Stimulated activated CD8-positive, alpha-beta memory T cell treated with anti-CD3 and anti-CD28 coated beads, Interleukin-4, amount 100 ng/mL, for 24 hours (primary cell): ENCODE results near the gene MATN4.
"Not testable (repeated sequence)": the region's sequence is repeated elsewhere in the genome, so short reads cannot be mapped to it uniquely, and the experiment has no call there.

Experiments used
- DNase-seq: peaks from one replicate; pipeline ENCODE4 v3.0.0-alpha.2; 2020; ENCODE audit warnings: low read depth

The MATN4 gene, protein sequence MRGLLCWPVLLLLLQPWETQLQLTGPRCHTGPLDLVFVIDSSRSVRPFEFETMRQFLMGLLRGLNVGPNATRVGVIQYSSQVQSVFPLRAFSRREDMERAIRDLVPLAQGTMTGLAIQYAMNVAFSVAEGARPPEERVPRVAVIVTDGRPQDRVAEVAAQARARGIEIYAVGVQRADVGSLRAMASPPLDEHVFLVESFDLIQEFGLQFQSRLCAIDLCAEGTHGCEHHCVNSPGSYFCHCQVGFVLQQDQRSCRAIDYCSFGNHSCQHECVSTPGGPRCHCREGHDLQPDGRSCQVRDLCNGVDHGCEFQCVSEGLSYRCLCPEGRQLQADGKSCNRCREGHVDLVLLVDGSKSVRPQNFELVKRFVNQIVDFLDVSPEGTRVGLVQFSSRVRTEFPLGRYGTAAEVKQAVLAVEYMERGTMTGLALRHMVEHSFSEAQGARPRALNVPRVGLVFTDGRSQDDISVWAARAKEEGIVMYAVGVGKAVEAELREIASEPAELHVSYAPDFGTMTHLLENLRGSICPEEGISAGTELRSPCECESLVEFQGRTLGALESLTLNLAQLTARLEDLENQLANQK

DNA sequence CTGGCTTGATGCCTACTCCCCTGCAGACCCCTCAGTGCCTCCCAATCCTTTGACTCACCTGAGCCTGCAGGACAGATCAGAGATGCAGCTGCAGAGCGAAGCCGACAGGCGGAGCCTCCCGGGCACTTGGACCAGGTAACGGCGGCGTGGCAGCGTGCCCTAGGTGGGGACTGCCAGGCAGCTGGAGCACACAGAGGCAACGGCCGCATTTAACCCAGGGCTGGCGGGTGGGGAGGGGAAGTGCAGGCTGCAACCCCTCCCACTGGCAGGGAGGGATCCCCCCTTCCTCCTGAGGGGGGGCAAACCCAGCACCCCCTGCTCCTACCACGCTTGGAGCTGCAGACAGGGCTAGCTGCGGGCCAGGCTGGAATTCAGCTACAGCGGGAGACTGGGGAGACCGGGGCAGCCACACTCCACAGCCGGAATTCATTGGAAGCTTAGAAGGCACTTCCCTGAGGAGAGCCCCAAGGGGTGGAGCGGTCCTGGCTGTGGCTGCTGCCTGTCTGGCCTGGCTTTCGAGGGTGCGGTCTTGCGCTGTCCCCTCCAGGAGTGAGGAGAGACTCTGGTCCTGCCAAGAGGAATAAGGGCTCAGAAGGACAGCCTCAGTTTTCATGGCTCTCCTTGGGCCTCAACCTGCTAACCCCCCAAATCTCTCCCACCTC is at the start of gene MATN4:
Gene MATN4 (minus strand): TSS at position 183 of the 662 bp plus-strand sequence. CDS start 2,717 bp downstream, outside the sequence.
- DNase-seq: no peak

DNA sequence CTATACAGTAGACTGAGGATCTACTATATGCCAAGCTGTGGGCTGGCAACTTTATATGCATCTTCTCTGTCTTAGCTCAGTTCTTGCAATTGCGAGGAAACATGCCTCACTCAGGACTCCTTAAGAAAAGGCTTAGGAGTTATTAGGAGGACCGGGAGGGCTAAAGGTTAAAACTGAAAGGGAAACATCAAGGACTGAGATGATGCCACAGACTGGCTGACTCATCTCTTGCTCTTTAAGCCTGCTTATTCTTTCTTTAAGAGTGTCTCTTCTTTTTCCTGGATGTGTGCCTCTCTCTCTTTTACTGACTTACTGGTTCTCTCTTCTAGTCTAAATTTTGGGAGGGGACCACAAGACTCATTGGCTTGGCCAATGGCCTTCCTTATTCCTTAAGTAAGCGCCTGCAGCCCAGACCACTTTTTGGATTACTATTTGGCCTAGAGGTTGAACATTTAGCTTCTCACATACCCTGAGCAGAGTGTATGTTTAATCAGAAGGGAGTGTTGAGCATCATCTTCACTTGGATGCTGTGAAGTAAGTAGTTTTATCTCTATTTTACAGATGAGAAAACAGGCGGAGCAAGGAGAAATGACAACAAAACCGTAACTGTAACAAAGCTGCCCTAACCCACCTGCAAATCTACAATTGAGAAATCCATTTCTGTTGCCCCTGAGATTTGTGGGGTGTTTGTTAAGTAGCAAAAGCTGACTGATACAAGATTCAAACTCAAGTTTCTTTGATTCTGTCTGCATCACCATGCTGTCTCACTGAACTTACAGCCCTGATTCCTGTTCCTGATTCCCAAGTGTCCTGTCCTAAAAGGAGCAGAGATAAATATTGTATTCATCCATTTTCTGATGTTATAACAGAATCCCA is 47.3 kb upstream of the MATN4 start:
- no peak for DNase-seq

DNA sequence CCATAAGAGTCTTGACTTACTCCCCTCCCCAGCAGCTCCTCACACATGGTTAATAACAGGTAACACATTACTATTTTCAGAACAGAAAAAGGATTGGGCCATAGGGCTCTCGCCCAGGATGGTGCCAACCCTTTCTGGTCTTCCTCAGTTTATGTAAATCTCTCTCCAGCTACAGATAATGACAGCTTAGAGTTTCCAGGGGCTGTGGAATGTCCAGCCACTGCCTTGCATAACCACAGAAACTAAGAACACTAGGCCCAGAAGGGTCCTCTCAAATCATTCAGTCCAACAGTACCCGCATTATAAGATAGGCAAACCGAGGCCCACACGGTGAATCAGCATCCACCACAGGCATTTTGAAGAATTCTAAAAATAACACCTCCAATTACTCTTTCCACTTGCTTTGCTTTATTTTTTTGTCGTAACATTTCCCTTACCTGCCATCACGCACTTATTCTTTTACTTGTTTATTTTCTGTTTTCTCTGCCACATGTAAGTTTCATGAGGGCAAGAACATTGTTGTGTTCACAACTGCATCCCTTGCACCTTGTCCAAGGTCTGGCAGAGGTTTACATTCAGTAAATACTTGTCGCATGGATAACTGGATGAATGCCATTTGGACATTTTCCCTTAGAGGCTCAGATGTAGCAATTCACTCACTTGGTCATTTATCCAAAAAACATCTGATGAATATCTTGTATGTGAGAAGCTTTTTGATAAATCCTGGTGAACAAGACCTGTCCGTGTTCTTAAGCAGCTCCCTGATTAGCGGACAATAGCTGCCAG is 46.5 kb upstream of the MATN4 start:
- no peak for DNase-seq

DNA sequence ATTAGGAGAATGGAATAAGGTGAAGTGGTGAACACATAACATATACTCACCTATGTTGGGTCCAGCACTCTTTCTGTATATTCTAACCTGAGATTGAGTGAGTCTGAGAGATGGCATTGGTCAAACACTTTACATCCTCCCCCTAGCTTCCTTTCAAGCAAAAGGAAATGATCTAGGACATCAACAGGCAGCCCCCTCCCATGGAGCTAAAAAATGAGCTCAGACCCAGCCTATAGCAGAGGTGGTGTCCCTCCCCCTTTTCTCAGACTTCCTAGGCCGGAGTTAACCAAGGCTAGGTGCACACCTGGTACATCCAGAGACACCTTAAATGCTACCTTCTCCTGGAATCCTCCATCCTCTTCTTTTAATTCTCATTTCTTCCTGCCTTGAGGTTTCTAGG is 45.6 kb upstream of the MATN4 start:
- DNase-seq: no peak

DNA sequence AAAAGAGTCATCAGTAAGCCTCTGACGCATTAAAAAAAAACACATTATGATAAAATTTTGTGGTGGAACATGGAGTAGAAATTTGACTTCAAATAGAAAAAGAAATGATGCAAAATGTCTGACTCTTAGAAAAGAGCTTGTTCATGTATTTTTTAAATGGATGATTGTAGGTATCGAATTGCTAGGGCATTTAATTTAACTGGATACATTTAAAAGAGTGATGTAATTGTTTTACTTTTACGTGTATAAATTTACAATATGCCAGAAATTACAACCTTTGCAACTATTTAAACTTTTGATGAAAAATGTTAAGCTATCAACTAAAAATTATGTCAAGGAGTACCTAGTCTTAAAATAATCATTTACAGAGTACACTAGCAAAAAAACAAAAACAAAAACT is 44.6 kb upstream of the MATN4 start:
- DNase-seq: no peak

DNA sequence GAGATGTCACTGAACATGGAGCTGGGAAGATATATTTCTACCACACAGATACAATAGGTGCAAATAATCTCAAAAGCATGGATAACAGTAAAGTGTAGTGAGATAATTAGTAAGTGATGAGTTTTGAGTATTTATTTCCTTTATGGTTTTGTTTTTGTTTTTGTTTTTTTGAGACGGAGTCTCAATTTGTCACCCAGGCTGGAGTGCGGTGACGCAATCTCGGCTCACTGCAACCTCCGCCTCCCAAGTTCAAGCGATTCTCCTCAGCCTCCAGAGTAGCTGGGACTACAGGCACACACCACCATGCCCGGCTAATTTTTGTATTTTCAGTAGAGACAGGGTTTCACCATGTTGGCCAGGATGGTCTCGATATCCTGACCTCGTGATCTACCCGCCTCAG is 42.7 kb upstream of the MATN4 start:
- not testable (repeated sequence) for DNase-seq

DNA sequence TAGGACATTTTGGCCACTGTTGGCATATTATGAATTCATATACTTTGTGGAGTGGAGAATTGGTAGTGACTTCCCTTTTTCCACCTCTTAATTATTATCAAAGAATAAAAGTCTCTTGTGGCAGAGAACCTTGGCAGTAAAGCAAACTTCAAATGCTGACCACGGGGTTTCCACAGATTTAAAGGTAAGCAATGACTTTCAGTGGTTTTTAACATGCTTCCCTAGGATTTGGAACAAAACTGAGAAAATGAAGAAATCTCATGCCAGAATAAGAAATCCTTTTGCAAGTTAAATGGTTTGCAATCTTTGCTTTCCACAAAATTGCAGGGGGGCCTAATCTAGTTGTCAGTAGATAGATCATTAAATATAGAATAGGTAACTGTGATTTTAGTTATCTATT is 42.1 kb upstream of the MATN4 start:
- no peak for DNase-seq

DNA sequence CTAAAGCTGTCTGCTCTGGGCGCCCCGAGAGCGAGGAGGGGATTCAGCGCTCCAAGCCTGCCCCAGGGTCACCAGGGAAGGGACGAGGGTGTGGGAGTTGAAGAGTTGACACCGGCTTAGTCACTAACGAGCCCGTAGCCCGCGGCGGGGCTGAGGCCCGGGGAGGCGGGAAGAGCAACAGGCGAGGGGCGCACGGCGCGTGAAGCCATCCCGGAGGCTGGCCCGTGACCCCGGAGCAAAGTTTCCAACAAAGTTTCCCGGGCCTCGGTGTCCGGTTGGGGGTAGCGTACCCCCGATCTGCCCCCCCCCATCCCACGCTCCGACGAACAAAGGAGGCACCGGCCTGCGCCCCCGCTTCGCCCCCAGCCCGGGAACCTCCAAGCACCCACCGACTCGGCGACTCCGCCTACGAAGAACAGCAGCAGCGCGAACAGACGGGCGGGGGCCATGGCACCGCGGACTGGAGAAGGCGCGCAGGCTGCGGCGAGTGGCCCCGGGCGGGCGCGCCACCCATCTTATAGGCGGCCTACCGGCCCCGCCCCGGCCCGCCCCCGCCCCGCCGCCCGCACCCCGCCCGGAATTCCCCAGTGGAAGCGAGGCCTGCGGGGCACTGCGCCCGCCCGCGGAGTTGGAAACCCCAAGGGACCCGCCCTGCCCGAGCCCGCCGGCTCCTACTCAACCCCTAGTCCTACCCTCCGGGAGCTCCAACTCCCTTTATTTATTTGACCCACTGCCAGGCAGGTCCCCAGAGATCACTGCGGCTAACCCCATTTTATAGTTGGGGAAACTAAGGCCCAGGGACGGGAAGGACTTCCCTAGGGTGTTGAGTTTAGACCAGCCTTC is 40.1 kb upstream of the MATN4 start, which contains the start of gene SDC4:
Gene SDC4 (minus strand): TSS at position 489 of the 843 bp plus-strand sequence. CDS start 40 bp downstream, at position 449.
- DNase-seq: peak; percentile 45

DNA sequence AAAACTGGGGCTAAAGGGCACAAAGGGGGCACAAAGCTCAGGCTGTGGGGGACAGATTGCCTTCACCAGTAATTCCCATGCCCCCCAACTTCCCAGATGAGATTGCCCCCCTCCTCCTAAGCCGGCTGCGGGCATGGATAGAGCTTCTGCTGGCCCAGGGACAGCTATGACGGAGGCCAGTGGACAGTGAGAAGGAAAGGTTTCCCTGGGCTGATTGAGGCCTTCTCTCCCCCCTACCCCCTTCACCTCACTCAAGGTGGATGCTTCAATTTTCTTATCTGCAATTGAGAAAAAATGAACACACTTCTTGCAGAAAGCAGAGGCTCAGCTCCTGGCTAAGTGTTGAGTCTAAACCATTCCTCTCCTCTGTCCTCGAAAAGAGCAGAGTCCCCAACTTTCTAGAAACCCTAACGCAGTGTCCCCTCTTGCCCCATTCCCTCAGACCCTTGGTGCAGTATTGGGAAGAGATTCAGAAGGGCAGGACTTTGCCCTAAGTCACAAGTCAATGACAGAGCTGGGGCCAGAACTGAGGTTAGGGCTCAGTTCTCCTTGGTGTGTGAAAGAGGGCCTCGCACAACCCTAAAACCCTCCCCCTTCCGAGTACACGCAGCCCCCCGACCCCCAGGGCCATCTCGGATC is 39.3 kb upstream of the MATN4 start:
- no peak for DNase-seq

DNA sequence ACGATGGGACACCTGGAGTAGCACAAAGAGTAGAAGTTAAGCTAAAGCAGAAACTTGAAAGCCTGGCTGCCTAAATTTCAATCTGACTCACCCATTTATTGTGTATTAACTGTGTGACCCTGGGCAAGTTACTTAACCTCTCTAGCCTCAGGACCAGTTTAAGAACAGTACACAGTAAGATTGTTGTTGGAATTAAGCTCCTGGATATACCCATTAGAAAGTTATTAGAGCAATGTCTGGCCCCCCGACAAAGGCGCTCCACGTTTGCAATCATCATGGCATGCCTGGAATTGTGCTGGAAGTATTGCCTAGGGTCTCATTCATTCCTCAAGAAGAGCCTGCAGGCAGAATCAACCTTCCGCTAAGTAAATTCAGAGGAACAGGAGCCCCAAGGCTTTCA is 38.8 kb upstream of the MATN4 start:
- no peak for DNase-seq

DNA sequence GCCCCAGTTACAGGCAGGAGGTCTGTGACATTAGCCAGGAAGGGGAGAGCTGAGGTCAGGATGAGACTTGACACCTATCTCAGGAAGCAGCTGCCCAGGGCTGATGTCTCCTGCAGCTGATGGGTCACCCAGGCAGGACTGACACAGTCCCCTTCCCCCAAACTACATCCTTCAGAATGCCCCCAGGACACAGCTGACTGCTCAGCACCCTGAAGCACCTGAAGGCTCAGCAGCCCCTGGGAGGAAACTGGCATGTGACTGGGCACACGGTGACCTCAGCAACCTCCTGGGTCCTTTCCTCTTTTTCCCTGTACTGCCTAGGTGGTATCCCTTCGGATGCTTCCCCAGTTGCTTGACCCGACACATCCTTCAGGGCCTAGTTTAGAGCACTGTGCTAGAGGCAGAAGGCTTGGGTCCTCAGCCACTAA is 38.2 kb upstream of the MATN4 start:
- DNase-seq: no peak

DNA sequence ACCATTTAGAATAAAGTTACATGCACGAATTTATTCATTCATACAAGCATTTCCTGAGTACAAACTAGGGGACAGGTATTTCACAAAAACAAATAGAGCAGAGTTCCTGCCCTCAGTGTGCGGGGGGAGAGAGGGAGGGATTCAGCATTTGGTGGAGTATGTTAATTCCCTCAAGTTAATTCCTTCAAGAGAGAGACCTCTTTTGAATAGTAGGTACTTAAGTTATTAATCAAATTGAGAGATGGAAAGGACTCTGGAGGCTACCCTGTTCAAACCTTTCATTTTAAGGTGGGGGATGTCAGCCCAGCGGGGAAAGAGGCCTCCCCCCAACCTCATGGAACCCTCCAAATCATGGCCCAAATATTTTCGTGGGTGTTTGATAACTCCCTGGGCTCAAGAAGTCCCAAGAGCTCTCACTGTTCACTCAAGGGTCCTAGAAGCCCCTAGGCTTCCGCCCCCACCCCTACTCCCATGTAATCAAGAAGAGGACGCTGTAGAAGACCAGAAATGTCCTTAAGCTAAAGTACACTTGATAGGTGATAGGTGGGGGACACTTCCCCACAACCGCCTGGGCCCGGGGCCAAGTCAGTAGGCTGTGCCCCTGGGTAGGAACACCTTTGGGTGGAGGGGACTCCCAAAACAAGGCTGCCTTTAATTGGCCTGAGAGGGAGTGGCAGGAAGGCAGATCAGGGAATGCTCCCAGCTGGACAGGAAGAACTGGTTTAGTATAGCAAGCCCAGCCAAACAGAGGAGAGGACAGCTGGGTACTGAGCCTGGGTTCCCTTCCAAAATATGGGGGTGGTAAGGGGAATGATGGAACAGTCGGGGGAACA is 37.2 kb upstream of the MATN4 start:
- no peak for DNase-seq

DNA sequence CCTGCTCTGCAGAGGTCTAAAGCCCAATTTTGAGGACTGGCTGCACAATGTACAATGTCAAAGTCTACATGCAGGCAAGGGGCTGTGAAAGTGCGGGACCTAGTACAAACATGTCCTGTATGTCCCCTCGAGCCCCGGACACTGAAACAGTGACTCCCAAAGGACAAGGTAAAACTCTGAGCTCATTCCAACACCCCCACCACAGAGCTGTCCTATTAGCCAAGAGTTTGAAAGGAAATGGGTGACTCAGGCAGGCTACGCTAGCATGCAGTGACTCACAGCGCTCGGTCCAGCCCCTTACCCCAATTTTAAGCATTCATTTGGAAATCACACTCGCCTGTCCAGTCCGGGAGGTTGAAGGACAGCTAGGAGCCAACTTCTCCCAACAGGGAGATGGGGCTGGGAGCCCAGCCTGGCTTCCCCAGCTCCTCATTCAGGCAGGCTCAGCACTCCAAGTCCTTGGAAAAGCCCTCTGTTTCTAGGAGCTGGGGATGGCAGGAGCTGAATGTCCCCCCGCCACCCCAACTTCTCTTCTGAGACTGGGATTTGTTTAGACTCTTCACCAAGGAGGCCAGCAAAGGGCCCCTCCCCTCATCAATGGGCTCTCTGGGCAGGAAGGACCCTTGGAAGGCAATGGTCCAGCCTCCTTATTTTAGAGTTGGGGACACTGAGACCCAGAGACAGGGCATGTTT is 36.2 kb upstream of the MATN4 start:
- no peak for DNase-seq

DNA sequence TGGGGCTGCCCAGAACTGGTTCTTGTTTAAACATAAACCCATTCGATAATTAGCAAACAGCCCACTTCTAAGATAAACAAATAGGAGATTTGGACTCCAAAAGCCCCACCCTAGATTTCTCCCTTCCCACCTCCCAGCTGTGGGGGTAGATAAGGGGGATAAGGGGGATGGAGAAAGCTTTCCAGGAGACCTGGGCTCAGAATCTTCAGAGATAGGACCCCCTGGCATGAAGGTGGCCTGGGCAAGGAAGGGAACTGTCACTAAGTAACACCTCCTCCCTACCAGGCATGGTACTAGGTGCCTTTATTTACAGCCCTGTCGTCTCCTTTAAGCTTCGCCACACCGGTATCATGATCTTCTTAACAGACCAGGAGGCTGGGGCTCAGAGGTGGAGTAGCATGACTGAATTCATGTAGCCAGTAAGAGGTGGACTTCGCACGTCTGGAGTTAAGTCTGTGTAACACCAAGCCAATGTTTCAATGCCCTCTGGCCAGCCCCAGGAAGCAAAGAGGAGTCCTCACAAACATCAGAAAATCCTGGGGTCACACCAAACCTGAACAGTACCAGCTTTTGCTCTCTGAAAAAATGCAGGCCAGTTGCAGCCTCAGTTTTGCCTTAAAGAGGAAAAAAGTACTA is 35.6 kb upstream of the MATN4 start:
- DNase-seq: no peak

DNA sequence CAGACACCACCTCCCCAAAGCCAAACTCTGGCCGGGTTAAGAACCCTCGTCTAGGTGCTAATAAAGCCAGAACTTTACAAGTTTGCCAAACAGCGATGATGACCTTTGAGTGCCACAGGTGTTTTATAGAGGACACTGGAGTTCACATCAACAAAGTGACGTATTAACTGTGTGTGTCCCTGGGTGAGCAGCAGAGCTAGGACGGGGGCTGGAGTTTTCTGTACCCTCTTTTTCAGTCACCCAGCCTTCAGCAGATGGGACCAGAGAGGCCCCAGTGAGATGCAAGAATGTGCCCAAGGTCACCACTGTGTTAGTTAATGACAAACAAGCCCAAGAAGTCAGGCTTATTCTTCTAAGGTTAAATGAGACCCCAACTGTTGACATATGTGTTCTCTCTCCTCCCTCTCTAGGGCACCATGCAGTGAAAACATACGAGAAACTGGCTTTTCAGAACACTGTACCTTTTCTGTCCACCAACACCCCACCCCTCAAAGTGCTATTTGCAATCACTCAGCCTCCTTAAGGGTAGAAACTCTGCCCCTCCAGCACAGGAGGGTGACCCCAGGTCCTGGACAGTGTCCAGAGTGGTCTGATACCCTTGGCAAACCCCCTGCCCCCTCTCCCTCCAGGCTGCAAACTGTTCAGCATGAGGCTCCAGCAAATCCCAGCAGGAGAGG is 34.9 kb upstream of the MATN4 start:
- no peak for DNase-seq

DNA sequence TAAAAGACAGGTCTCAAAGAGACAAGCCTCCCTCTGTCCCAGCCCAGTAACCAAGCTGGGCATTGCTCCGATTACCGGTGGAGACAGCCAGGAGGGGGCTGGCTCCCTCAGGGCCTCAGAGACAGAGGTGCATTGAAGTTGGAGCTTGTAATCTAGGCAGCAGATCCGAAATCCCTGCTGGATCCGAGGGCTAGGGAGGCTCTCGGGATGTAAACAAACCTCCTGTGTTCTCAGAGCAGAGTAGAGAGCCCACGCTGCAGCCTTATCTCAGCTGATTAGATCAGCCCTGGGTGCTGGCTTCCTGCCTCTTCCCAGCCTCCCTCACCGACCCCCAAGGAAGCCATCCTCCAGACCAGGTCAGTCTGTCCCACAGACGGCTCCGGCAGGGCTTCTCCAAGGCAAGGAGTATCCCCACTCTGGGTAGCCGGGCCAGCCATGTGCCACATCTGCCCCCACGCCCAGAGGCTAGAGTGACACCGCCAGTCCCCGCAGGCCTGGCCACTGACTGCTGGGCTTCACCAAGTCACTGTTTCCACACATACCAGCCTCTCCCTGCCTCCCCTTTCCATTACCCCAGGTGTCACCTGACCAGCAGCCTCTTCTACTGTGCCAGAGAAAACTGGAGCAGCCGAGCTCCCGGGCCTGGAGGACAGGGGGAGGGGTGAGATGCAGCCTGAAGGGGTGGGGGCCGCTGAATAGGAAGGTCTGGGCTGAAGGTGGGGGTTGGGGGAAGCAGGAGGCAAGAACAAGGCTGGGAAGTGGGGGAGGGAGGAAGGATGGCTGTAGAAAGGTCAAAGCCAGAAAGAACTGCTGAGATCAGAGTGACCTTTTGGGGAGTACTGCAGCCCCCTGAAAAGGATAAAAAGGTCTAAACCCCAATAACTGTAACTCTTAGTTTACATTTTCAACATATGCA is 34.1 kb upstream of the MATN4 start:
- DNase-seq: no peak
